NCI-H345 treated with DMSO at 0.1 percent for 48 hours (cell line): ENCODE data around the gene CFAP45.

Source experiments
- DNase-seq: peaks from one replicate; lab custom pipeline; 2025; ENCODE audit not compliant: unreplicated experiment; lab: John Stamatoyannopoulos, UW

CFAP45 gene

DNA sequence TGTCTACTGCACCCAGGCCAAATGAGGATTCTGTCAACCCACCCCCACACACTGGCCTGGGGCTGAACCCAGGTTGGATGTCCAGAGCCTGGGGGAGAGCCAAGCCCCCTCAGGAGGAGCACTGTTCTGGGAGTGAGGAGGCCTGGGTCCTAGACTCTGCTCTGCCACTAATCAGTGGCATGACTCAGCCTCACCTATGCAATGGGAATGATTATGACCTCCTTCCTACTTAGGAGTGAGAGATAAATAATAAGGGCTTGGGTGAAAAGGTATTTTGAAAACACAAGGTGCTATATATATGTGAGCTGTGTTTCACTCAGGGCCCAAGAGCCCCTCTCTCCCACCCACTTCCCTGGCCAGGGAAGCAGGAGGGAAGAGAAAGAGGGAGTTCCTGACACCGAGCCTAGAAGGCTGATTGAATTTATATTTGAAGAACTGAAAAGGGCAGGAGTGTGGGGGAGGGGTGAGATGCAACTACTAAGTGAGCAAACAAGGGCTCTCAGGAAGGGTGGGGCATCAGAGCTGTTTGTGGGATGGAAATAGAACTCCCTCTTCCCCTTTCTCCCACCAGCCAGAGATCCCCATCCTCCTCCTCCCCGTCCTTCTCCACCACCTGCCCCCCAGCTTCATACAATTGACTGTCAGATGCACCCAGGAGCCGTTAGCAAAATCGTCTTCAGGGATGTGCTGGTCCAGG lies 37.2 kb upstream of the CFAP45 start:
- no peak for DNase-seq

DNA sequence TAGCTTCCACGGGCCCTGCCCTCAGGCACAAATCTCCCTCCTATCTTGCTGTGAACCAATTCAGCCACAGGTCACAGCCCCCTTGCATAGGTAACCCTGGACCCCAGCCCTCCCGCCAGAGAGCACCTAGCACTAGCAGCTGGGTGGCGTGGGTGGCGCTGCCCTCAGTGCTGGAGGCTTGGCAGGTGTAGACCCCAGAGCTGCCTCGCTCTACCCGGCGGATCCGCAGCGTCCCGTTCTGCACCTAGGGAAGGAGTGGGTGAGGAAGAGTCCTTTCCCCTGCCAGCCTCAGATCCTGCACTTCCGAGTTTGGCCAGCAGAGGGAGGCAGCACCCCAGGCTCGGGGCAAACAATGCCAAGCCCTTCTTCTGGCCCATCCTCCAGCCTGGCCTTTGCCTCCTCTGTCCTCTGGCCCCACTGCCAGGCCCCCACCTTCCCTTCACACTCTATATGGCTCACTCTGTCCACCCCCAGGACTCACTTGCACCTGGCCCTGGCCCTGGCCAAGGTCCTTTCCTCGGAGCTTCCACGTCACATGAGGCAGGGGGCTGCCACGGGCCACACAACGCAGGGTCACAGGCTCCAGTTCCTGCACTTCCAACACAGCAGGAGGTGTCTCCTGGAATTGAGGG lies 36.4 kb upstream of the CFAP45 start:
- no peak for DNase-seq

DNA sequence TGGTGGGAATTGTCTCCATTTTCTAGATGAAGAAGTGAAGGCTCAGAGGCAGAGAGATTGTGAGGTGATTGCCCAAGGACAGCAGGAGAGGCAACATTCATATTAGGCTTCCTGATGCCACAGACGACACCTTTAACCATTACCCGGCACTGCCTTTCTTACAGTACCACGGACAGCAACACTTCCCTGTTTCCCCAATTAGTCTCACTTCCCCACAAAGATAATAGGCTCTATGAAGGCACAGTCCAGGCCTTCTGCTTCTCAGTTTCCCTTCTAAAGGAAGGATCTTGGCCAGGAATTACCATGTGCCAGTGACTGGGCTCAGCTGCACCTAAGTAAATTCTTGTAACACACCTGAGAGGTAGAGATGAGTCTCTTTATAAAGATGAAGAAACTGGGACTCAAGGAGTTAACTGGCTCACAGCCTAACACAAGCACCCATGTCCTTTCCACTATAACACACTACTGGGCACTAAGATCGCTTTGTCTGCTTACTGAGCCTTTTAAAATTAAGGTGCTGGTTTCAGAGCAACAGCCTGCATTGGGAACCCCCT lies 35.8 kb upstream of the CFAP45 start:
- no peak for DNase-seq

DNA sequence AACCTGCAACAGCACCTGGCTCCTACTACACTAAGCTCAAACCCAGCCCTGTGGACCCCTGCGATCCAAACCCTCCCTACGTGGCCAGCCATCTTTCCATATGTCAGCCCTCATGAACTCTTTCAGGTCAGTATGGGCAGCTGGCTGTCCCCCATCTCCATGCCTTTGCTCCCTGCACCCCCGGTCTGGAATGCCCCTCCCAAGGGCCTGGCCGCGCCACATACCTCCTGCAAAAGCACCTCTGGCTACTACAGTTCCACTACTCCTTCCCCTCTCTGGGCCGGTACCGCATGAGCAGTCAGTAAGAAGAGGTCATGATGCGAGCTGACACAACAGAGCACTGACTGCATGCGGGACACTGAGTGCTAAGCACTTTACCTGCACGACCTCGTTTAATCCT lies 35.3 kb upstream of the CFAP45 start:
- DNase-seq: no peak

DNA sequence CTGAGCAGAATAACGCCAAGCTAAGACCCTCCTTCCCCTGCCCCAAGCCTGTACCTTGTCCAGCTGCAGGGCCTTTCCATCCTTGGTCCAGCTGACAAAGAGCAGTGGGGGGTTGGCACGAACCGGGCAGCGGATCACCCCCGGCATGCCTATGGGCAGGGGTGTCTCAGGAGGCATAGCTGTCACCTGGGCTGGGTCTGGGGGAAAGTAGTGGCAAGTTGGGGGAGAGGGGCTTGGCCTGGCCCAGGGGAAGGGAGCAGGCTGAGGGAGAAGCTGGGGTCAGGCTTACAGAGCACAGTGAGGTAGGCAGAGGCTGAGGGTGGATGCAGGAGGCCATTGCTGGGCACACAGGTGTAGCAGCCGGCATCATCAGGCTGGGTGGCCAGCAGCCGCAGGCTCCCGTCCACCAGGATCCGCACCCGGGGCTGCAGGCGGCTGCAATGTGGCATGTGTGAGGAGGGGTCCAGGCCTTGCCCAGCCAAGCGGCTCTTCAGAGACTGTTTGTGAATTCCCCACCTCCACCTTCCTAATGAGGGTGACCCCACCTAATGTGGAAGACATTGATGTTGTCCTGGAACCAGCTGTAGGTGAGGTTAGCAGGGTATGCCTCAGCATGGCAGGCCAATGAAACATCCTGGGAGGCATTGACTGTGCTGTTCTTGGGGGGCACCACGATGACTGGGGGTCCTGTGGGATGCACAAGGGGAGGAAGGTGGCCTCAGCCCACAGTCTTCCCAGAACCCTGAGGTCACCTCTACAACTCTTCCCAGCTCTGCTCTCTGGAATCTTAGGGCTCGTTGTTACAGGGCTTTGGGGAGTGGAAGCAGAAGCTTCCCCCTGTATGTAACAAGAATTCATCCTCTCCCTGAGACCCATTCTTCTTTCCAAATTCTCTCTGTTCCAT lies 34.4 kb upstream of the CFAP45 start:
- DNase-seq: no peak

DNA sequence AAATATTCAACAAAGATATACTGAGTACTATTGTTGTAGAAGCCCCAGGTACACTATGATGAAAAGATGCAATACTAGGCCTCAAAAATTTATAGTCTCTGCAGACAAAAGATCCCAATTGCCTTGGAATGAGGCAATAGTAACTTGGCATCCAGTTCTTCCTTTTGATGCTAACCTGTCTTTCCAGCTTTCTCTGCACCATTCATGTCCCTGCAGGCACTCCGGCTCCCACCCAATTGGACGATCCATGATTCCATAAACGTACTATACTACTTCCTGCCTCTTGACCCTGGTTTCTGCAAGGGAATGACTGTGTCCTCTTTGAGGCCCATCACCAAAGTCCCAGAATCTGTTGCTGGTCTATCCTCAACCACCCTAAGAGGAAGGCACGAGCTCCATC lies 33.4 kb upstream of the CFAP45 start:
- DNase-seq: no peak

DNA sequence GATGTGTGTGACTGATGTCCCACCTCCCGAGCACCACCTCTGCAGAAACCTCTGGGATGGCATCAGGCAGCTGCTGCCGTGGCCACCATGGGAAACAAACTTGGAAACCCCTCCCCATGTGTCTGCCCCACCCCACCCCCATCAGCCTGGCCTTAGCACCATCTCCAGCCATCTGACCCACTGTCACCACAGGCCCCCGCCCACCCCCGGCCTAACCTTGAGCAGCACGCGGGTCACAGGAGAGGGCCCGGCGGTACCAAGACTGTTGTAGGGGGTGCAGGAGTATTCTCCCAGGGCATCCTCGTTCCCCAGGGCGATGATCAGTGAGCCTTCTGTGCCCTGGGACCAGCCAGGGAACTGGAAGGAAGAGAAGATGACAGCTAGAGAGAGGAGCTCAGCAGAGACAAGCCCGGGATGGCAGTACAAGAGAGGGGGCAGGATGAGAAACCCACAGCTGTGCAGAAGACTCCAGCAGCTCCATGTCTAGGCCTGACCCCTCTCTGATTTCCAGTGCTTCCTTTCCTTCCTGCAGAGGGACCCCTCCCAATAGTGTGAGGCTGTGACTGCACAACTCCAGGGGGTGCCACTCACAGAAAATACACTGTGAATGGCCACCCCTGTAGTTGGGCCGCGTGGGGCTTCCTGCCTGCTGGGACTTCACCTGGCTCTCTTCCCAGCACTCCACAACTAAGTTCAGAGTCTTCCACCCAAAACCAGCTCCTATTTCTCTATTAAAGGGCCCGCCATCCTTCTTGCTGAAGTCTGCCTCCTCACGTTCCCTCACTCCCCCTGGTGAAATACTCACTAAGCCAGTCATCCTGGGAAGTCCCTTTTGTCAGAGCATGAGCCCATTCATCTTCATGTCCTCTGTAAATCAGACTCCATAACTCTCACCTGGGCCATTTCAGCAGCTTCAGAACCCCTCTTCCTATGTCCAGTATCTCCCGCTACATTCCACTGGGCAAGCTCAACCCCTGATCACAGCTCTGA lies 32.6 kb upstream of the CFAP45 start:
- DNase-seq: no peak

DNA sequence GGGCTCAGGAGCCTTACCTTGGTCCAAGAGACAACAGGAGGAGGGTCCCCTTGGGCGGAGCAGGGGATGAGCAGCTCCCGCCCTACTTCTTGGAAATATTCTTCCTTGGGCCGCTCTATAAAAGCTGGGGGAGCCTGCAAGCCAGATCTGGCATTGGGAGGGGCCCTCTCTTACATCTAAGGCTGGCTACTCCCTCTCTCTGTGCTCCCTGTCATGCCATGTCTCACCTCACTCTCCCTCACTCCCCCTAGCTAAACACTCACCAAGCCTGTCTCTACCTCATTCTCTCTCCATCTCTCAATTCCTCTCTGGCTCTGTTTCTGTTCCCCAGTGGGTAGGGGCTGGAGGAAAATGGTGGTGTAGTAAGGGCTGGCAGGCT lies 31.8 kb upstream of the CFAP45 start:
- DNase-seq: no peak

DNA sequence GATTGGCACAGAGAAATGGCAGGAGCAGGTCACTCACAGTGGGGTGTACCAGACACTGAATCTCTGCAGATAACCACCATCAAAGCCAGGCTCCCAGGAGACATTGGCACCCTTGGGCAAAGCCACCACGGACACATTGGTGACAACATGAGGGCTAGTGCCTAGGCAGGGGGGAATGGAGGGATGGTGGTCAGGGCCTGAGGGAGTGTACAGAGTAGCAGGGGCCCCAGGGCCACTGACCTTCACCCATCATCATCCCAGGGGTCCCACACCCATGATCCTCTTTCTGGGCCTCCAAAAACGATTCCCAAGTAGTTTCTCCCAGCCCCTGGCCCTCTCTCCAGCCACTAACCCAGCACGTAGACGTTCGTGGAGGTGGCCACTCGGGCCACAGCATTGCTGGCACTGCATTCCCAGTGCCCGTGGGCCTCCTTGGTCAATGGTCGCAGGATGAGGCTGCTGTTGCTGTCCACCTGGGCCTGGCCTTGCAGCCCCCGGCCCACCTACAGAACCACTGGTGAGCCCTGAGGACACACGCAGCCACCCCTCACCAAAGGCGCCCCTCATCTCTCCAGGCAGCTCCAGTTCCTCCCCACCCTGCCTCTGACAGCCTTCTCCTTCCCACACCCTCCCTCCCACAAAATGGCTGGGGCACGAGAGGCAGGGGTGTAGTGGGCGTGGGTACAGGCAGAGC lies 31.3 kb upstream of the CFAP45 start:
- DNase-seq: no peak

DNA sequence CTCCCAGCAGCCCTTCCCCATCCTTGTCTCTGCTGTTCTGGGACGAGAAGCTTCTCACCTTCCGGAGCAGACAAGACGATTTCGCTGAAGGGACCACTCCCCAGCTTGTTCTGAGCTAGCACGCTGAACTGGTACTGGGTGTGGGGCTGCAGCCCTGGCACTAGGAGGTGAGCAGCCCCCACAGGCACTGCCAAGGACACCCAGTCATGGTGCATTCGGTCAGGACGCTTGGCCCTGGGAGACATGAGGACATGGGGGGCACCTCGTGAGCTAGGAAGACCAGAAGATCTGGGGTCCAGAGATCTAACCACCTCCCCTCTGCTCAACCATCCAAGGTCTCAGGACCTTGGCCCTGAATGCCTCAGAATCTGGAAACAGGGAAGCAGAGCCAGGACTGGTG lies 30.7 kb upstream of the CFAP45 start:
- DNase-seq: no peak

DNA sequence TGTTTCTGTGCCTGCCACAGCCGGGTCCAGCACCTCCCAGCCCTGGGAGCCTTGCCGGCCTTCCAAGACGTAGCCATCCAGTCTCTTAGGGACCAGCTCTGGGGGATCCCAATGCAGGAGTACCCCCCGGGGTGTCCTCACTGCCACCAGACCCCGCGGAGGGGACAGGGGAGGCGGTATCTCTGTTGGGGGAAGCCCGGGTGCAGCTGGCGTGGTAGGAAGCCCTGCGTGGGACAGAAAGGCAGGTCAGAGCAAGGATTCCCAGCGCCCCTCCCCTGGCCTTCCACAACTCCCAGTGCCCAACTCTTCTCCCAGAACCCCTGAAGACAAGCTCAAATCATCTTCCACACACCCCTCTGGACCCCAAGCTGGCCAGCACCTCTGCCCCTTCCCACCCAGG lies 30.3 kb upstream of the CFAP45 start:
- DNase-seq: no peak

DNA sequence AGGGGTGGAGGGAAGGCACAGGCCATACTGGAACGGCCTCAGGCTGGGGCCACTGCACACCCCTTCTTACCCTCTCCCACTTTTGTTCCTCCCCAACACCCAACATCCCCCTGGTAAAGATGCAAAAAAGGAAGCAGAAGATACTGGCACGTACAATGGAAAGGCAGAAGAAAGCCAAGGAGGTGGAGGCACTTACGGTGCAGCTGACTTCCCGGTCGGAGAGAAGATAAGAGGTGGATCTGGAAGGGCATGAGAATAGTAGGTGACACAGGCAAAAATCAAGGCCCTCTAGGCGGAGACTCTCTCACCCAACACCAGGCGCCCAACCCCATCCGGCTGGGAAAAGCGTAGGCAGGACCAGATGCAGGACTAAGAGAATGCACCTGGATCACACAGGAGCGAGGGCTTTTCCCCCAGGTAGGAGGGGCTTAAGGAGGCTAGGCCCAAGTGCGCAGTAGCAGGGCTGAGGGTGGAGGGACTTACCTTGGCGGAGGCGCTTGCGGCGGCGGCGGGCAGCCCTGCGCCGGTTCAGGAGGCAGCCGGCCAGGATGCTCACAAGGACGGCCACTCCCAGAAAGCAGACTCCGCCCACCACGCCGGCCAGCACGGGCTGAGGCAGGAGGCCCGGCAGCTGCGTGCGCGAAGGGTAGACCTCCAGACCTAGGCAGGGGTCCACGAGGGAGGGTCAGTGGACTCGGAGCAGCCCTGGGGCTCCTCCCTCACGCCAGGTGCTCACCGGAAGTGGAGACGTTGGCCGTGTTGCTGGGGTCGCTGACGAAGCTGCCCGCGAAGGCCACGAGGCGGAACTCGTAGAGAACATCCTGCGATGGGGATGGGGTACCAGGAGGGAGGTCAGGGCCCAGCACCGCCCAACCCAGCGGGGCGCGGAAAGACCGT lies 29.4 kb upstream of the CFAP45 start:
- DNase-seq: no peak

DNA sequence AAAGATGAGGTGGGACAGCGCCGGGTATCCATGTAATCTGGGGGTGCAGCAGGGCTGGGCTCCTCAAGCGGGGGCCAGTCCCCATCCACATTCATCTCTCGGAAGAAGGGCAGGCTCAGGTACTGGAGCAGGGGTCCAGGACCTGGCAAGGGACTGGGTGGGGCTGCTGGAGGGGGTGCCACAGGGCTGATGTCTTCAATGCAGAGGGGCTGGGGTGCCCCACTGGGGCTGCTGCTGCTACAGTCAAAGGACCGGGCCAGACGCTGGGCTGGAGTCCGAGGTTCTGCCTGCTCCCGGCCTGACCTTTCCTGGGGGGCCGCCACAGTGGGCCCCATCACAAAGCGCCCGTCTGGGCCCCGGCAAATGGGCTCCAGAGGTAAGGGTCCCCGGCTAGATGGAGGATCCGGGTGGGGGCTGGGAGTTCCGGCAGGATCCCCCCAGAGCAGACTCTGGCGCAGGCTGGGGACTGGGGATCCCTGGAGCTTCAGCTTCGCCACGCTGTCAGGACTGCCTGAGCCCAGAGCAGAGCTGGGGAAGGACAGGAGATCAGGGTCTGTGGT lies 28.6 kb upstream of the CFAP45 start:
- DNase-seq: no peak

DNA sequence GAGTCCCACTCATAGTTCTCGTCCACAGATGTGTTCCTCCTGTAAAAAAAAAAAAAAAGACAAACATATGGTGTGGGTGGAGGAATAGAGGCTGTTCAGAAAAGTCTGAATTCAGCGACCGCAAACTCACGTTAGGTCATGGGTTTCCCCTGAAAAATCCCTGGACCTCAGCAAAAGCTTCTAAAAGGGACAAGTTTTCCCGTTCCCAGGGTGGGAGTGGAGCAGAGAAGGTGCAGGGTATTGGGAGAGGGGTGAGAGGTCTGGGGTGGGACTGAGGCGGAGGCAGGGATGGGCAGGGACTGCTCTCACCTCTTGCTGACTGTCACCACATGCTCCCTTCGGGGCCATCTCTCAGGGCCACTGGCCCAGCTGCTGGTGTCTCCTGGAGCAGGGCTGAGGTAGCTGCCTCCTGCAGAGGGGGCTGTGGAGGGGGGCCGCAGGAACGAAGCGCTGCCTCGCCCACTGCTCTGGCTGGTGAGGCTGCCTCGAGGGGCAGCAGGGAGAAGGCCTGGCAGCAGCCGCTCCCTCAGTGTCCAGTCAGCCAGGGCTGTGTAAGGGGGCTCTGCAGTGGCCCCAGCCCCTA lies 28.0 kb upstream of the CFAP45 start:
- DNase-seq: no peak

DNA sequence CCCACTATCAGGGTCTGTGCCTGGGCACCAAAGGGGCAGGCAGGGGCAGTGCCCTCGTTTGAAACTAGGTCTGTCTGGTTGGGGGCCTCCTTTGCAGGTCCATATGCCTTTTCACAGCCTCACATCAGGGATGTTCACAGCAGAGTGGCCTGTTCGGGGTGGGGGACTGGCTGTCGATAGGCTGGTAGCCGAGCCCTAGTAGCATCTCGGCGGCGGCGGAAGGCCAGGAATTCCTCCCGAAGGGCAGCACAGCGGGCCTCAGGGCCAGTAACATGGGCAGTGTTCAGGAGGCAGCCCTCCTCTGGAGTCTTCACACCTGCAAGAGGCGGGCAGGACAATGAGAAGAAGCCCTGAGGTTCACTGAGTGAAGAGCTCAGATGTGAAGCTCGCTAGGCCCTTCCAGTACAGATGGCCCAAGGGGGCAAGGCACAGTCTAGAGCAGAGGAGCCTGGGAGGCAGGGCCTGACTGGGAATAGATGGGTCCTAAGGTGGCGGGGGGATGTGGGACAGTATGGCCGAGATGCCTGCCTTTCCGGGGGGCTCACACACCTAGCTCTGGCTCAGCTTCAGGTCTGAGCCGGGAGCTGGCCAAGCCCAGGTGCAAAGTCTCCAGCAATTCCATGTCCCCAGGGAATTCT lies 27.4 kb upstream of the CFAP45 start:
- no peak for DNase-seq

DNA sequence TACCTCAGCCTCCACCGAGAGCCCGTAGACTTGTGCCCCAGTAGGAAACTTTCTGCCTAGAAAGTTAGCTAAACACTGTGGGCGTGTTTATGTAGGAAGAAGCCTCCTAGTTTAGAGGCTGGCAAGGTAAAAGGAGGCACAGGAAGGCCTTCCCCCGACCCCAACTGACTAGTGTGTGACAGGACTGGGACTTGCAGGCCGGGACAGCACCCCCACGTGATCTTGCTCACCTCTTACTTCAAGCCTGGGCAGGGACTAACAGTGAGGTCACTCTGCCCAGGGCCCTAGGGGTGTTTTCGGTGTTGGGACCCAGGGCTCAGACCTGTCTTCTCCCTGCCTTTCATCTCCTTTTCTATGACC lies 25.7 kb upstream of the CFAP45 start:
- no peak for DNase-seq

DNA sequence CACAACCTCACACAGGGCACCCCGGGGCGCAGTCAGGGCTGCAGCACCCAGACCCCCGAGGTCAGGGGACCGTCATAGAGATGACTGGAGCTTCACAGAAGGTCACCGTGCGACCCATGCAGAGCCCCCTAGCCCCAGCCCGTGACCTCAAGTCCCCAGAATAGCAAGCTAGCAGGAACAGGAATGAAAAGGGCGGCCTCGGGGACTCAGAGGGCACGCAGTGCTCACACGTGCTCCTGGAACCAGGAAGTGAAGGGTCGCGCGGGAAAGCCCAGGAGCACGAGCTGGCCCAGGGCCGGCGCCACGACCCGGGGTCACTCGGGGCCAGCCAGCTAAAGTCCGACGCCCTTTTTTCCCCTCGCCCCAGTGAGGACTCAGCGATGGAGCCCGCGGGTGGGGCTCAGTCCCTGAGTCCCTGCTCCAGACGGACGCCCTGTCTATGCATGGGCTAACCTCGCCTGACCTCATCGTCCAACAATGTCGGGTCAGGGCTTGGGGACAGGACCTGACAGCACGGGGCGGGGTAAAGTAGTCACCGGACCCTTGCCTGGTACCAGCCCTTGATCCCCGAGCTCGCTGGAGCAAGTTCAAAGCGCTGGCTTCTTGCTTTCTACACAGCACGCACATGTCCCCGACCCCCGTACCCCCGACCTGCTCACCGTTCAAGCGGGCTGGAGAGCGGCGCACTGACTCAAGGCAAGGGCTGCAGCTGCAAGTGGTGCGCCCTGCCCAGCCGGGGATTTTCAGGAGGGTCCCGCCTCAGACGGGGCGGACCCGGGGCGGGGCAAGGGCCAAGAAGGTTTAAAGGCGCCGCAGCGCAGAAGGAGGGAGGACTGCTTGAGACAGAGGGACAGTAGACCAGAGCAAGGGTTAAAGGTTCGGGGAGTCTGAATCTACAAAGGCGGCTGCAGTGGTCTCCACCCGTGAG lies 25.1 kb upstream of the CFAP45 start, which contains the start of gene TAGLN2:
TSS of gene TAGLN2 (minus strand) at position 717 of the 928 bp plus-strand sequence. CDS start 4,998 bp downstream, outside the sequence.
- DNase-seq: no peak
